Measurements from ENCODE around the gene RCE1.

RCE1 gene

DNA sequence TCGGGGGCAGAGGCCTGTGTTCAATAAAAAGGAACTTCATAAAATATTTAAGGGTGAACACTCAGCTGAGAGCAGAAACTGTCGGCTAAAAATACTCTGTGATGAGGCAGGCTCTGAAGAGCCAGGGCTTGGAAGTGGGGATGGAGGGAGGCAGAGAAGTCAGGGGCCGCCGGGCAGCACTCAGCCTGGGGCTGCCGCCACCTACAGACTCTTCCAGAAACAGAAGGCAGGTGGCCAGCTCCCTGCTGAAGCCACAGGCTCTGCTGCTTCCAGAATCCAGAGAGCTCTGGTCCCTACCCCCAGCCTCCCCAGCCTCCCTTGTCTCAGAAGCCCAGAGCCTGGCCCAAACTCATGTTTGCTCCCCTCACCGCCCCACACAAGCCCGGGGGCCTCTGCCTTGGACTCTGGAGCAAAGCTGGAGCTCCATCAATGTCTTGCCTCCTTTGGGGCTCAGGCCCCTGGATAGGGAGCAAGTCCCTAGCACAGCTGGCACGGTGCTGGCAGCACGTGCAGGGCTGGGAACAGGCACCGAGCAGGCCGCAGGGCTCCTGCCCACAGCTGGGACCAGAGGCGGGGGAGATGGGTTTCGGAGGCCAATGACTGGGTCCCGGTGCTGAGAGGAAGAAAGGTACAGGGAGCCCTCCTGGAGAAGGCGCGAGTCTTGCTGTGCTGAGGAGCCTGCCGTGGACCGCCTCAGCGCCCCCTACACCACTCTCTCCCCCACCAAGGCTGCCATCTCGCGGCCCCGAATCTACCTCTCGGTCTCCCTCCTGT lies 21.9 kb downstream of the RCE1 start:
- Histone ChIP-seq H3K36me3 (ENCODE audit: control insufficient read depth, insufficient read depth, low read length) (no peaks in the 10 kb centered on the region; the same call in none of the 2 replicates), H3K4me1 (ENCODE audit: control insufficient read depth, insufficient read depth, low read length) (peaks cover 5% of the 10 kb centered on the region), H3K9me3 (ENCODE audit: control insufficient read depth, insufficient read depth, low read length) (no peaks in the 10 kb centered on the region), H3K4me3 (ENCODE audit: low read depth, low read length) (no peak overlapping the region), H3K9ac (ENCODE audit: low read depth, low read length) (no peak overlapping the region), H3K27ac (ENCODE audit: low read depth, low read length) (no peak overlapping the region), H3K27me3 (ENCODE audit: control insufficient read depth, insufficient read depth, low read length) (no peaks in the 10 kb centered on the region)

DNA sequence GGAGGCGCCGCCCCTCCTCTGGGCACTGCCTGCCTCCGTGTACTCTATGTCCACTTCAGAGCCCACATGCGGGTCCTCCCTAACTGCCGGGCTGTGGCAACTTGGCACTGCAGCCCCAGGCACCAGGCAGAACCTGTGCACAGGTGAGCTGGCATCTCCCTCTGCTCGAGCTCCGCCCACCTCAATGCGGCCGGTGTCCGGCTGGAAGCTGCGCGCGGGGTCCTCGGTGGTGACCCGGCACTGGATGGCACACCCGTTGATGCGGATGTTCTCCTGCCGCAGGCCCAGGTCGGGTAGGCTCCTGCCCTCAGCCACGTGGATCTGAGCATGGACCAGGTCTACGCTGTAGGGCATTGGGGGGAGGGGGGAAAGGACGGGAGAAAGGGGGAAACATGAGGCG lies 22.8 kb downstream of the RCE1 start:
- Histone ChIP-seq H3K4me3 (ENCODE audit: low read depth, low read length) (no peak overlapping the region), H3K9me3 (ENCODE audit: control insufficient read depth, insufficient read depth, low read length) (no peaks in the 10 kb centered on the region), H3K27ac (ENCODE audit: low read depth, low read length) (no peak overlapping the region), H3K4me1 (ENCODE audit: control insufficient read depth, insufficient read depth, low read length) (peaks cover 5% of the 10 kb centered on the region), H3K27me3 (ENCODE audit: control insufficient read depth, insufficient read depth, low read length) (no peaks in the 10 kb centered on the region), H3K9ac (ENCODE audit: low read depth, low read length) (no peak overlapping the region), H3K36me3 (ENCODE audit: control insufficient read depth, insufficient read depth, low read length) (no peaks in the 10 kb centered on the region; the same call in 1 of the 2 replicates)

DNA sequence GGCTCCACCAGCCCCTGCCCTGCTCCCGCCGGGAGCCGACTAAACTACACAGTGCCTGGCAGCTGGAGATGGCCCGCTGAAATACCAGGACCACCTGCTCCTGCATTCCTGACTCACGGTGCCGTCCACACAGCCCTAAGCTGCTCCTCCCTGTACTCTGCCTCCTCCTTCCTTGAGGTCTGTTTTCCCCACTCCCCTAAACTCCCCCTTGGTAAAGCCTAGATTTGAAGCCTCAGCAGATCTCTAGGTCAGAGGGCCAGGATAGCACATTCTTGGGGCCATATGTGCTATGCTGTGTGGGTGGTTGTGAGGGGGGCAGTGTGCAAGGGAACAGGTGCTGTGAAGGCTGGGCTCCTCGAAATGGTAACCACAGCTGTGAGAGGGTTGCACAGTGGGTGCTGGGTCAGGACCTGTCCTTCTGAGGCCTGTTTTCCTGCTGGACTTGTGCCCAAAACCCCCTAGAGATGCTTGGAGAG lies 23.3 kb downstream of the RCE1 start:
- Histone ChIP-seq H3K27ac (ENCODE audit: low read depth, low read length) (no peak overlapping the region), H3K9ac (ENCODE audit: low read depth, low read length) (no peak overlapping the region), H3K27me3 (ENCODE audit: control insufficient read depth, insufficient read depth, low read length) (no peaks in the 10 kb centered on the region), H3K36me3 (ENCODE audit: control insufficient read depth, insufficient read depth, low read length) (peaks cover 2% of the 10 kb centered on the region; the same call in 1 of the 2 replicates), H3K4me1 (ENCODE audit: control insufficient read depth, insufficient read depth, low read length) (peaks cover 5% of the 10 kb centered on the region), H3K9me3 (ENCODE audit: control insufficient read depth, insufficient read depth, low read length) (no peaks in the 10 kb centered on the region), H3K4me3 (ENCODE audit: low read depth, low read length) (no peak overlapping the region)

DNA sequence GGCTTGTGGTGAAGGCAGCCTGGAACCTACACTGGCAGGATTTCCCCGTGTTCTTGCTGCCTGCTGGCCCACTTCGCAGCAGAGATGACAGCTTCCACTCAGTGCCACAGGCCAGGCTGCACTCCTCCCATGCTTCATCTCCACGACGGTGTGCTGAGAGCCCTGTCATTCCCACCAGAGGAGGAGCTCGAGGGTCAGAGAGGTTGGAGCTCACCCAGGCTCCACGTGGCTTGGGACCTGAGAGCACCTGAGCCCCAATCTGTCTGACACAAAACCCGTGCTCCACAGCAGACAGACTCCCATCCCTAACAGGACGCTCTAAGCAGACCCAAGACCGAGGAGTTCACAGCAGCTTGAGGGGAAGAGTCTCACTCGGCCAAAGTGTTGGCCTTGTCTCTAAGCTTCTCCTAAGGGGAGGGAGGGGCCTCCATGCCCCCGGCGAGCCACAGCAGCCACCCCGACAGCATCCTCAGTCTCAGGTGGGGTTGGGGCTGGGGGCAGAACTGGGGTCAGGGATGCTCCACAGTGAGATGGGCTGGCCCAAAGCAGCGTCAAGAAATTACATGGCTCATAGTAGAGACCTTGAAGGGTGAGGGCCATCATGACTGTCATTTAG lies 24.3 kb downstream of the RCE1 start:
- Histone ChIP-seq H3K9ac (ENCODE audit: low read depth, low read length) (no peak overlapping the region), H3K4me1 (ENCODE audit: control insufficient read depth, insufficient read depth, low read length) (peaks cover 5% of the 10 kb centered on the region), H3K9me3 (ENCODE audit: control insufficient read depth, insufficient read depth, low read length) (no peaks in the 10 kb centered on the region), H3K36me3 (ENCODE audit: control insufficient read depth, insufficient read depth, low read length) (peaks cover 2% of the 10 kb centered on the region; the same call in 1 of the 2 replicates), H3K27me3 (ENCODE audit: control insufficient read depth, insufficient read depth, low read length) (no peaks in the 10 kb centered on the region), H3K4me3 (ENCODE audit: low read depth, low read length) (no peak overlapping the region), H3K27ac (ENCODE audit: low read depth, low read length) (no peak overlapping the region)

DNA sequence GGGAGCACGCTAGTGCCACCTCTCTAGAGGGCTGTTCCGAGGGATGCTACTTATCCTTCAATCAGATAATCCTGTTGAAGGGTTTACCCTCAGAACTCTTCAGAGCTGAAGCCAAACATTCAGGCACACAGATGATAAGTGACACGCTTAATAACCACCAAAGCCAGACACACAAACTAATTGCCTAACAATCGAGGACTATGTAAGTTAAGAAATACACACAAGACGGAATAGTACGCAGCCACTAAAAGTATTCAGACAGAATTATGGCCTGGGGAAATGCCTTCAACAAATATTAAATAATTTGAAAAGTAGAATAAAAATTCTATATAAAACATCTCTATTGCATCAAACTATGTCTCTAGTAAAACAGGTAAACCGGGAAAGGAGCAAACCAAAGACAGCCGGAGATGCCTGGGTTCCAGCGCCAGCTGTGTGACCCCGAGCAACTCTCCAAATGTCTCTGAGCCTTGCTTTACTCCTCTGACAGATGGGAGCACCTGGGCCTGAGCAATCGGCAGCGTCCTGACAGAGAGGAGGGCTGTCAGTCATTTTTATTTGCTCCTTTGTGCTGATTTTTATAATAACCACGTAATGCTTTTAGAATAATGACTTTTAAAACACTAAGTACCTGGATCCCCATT lies 25.0 kb downstream of the RCE1 start:
- Histone ChIP-seq H3K9me3 (ENCODE audit: control insufficient read depth, insufficient read depth, low read length) (no peaks in the 10 kb centered on the region), H3K27me3 (ENCODE audit: control insufficient read depth, insufficient read depth, low read length) (no peaks in the 10 kb centered on the region), H3K27ac (ENCODE audit: low read depth, low read length) (no peak overlapping the region), H3K4me3 (ENCODE audit: low read depth, low read length) (no peak overlapping the region), H3K36me3 (ENCODE audit: control insufficient read depth, insufficient read depth, low read length) (peaks cover 2% of the 10 kb centered on the region; the same call in 1 of the 2 replicates), H3K9ac (ENCODE audit: low read depth, low read length) (no peak overlapping the region), H3K4me1 (ENCODE audit: control insufficient read depth, insufficient read depth, low read length) (peaks cover 5% of the 10 kb centered on the region)

DNA sequence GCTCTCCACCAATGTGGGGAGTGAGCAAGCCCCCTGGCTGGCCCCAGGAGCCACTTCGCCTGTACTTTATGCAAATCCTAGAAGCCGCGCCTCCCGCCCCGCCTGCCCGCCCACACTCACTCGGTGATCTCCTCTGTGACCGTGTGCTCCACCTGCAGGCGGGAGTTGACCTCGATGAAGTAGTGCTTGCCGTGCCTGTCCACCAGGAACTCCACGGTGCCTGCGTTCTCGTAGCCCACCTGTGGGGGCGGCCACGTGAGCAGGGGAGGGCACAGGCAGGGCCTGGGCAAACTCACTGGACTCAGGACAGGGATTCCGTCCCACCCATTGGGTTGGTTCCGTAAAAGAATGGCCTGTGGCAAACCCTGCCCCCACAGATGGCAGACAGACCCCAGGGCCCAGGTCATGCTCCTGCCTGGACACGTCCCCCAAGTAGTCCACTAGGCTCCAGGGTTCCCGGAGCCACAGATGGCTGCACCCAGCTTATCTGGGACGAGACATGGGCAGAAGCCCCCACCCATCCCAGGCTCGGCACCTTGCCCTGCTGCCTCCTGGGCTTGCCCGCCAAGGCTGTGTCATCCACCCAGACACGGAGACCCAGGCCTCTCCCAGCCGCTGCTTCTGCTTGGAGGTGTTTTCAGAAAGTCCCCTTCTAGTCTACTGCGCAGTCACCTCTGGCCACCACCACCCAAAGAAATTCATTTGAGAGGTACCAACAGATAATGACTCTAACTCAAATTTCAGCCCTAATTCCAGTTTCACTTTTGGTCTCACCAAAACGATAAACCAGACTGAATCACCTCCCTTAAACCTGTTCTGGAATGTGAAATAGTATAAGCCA lies 25.7 kb downstream of the RCE1 start:
- Histone ChIP-seq H3K27me3 (ENCODE audit: control insufficient read depth, insufficient read depth, low read length) (no peaks in the 10 kb centered on the region), H3K9me3 (ENCODE audit: control insufficient read depth, insufficient read depth, low read length) (no peaks in the 10 kb centered on the region), H3K4me3 (ENCODE audit: low read depth, low read length) (no peak overlapping the region), H3K4me1 (ENCODE audit: control insufficient read depth, insufficient read depth, low read length) (peaks cover 5% of the 10 kb centered on the region), H3K9ac (ENCODE audit: low read depth, low read length) (no peak overlapping the region), H3K36me3 (ENCODE audit: control insufficient read depth, insufficient read depth, low read length) (peaks cover 2% of the 10 kb centered on the region; the same call in 1 of the 2 replicates), H3K27ac (ENCODE audit: low read depth, low read length) (no peak overlapping the region)

DNA sequence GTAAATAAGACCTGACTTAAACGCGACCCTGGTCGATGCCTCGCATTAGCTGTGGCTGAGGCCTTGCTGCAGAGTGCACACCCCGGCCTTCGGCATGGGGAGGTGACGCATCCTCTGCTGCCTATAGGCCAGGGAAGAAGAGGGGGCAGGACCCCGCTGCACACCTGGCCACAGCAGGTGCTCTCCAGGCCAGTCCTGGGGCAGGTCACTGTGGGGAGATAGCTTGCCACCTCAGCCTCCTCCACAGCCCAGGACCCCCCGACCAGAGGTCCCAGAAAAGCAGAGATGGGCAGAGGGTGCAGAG lies 26.3 kb downstream of the RCE1 start:
- Histone ChIP-seq H3K9ac (ENCODE audit: low read depth, low read length) (no peak overlapping the region), H3K27me3 (ENCODE audit: control insufficient read depth, insufficient read depth, low read length) (no peaks in the 10 kb centered on the region), H3K9me3 (ENCODE audit: control insufficient read depth, insufficient read depth, low read length) (no peaks in the 10 kb centered on the region), H3K36me3 (ENCODE audit: control insufficient read depth, insufficient read depth, low read length) (peaks cover 2% of the 10 kb centered on the region; the same call in 1 of the 2 replicates), H3K27ac (ENCODE audit: low read depth, low read length) (no peak overlapping the region), H3K4me3 (ENCODE audit: low read depth, low read length) (no peak overlapping the region), H3K4me1 (ENCODE audit: control insufficient read depth, insufficient read depth, low read length) (peaks cover 5% of the 10 kb centered on the region)

DNA sequence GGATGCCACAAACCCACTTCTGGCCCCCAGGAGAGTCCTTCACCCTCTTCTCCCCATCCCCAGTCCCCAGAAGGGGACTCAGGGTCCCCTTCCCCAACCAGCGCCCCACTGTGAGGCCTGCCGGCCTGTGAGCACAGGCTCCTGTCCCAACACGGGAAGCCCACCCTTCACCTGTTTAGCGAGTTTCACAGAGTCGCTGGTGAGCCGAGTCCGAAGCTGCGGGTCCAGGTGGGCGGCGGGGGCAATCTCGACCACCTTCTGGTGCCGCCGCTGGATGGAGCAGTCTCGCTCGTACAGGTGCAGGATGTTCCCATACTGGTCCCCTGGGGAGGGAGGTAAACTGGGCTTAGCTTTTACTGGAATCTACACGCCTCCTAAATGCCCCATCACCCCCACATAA lies 26.9 kb downstream of the RCE1 start:
- H3K9me3 ChIP-seq (ENCODE audit: control insufficient read depth, insufficient read depth, low read length): no peaks in the 10 kb centered on the region
- no peak overlapping the region for H3K27ac ChIP-seq (ENCODE audit: low read depth, low read length)
- H3K9ac ChIP-seq (ENCODE audit: low read depth, low read length): no peak overlapping the region
- H3K27me3 ChIP-seq (ENCODE audit: control insufficient read depth, insufficient read depth, low read length): no peaks in the 10 kb centered on the region
- H3K4me3 ChIP-seq (ENCODE audit: low read depth, low read length): no peak overlapping the region
- H3K36me3 ChIP-seq (ENCODE audit: control insufficient read depth, insufficient read depth, low read length): peaks cover 2% of the 10 kb centered on the region; the same call in 1 of the 2 replicates
- peaks cover 5% of the 10 kb centered on the region for H3K4me1 ChIP-seq (ENCODE audit: control insufficient read depth, insufficient read depth, low read length)

DNA sequence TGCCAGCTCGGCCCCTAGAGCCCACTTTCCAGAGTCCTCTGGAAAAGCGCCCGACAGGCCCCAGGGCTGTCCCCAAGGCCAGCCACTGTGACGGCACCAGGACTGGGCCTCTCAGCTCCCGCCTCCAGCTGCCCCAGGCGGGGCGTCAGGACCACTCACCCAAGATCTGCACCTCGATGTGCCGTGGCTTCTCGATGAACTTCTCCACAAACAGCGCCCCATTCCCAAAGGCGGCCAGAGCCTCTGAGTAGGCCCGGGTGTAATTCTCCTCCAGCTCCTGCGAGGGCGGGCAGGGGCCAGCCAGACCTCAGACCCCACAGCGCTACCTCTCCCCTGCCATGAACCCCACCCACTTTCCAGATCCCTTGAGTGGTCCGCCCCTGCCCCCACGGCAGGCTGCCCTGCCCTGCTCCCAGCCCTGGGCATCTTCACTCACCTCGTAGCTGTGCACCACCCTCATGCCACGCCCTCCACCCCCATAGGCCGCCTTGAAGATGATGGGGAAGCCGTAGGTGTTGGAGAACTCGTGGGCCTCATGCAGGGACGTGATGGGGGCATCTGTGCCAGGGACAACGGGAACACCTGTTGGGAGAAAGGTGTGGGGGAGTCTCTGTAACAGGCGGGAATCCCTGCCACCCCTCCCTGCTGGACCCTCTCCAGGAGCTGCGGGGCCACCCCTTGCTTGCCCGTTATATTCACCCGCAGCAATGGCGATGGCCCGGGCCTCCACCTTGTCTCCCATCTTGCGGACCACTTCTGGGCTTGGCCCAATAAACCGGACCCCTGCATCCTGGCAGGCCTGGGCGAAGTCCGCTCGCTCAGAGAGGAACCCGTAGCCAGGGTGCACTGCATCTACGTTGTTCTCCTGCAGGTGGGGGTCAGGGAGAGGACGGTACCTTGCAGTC lies 27.6 kb downstream of the RCE1 start:
- H3K9me3 ChIP-seq (ENCODE audit: control insufficient read depth, insufficient read depth, low read length): no peaks in the 10 kb centered on the region
- no peak overlapping the region for H3K4me3 ChIP-seq (ENCODE audit: low read depth, low read length)
- H3K4me1 ChIP-seq (ENCODE audit: control insufficient read depth, insufficient read depth, low read length): peaks cover 5% of the 10 kb centered on the region
- H3K27ac ChIP-seq (ENCODE audit: low read depth, low read length): no peak overlapping the region
- no peak overlapping the region for H3K9ac ChIP-seq (ENCODE audit: low read depth, low read length)
- peaks cover 2% of the 10 kb centered on the region; the same call in 1 of the 2 replicates for H3K36me3 ChIP-seq (ENCODE audit: control insufficient read depth, insufficient read depth, low read length)
- H3K27me3 ChIP-seq (ENCODE audit: control insufficient read depth, insufficient read depth, low read length): no peaks in the 10 kb centered on the region

DNA sequence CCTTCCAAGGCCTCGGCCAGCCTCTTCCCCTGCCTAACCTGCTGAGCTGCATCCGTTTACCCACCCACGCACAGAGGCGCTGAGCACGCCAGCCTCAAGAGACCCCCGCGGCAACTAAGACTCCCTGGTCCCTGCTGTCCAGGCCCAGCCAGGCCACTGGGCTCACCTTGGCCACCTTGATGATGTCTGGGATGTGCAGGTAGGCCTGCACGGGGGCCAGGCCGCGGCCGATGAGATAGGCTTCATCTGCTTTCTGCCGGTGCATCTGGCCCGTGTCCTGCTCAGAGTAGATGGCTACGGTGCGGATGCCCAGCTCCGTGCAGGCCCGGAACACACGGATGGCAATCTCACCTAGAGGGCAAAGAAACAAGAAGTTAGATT lies 28.3 kb downstream of the RCE1 start:
- H3K36me3 ChIP-seq (ENCODE audit: control insufficient read depth, insufficient read depth, low read length): peaks cover 2% of the 10 kb centered on the region; the same call in 1 of the 2 replicates
- H3K9me3 ChIP-seq (ENCODE audit: control insufficient read depth, insufficient read depth, low read length): no peaks in the 10 kb centered on the region
- H3K27me3 ChIP-seq (ENCODE audit: control insufficient read depth, insufficient read depth, low read length): no peaks in the 10 kb centered on the region
- no peak overlapping the region for H3K4me3 ChIP-seq (ENCODE audit: low read depth, low read length)
- H3K27ac ChIP-seq (ENCODE audit: low read depth, low read length): no peak overlapping the region
- H3K9ac ChIP-seq (ENCODE audit: low read depth, low read length): no peak overlapping the region
- H3K4me1 ChIP-seq (ENCODE audit: control insufficient read depth, insufficient read depth, low read length): peaks cover 5% of the 10 kb centered on the region

All from HUES48 (cell line).